Activated B cell treated with CpG ODN at 0.5 μM for 24 hours (primary cell): ENCODE data around the gene NFIA. TPM values are rescaled to one million over a fixed set of nuclear protein-coding genes. Genes with fewer than 3 reads are reported as not detected.

Source experiments
- ATAC-seq: fragments of 200-7000 bp; cut with Tn5 transposase; one replicate; pipeline ENCODE4 v1.10.0; 2021; ENCODE audit warnings: low read depth, mild to moderate bottlenecking, moderate library complexity
- CTCF ChIA-PET: fragments of 350-600 bp; sonication (Branson Sonifier 250); formaldehyde crosslinking; loops from one replicate; lab custom pipeline; 2021; ENCODE audit warnings: antibody characterized with exemption; lab: Charles Lee
- POLR2A ChIA-PET: fragments of 350-600 bp; sonication (Branson Sonifier 250); formaldehyde crosslinking; loops from one replicate; lab custom pipeline; 2021; ENCODE audit warnings: antibody characterized with exemption; lab: Charles Lee
- DNase-seq: peaks from one replicate; pipeline ENCODE4 v3.0.0; 2022
- H3K27ac Mint-ChIP-seq: one replicate; pipeline ENCODE4 v1.8.0; 2020; ENCODE audit warnings: mixed read lengths
- H3K27me3 Mint-ChIP-seq: one replicate; pipeline ENCODE4 v1.8.0; 2021; ENCODE audit warnings: mixed read lengths
- H3K36me3 Mint-ChIP-seq: one replicate; pipeline ENCODE4 v1.8.0; 2021; ENCODE audit warnings: low read depth, mixed read lengths
- H3K4me1 Mint-ChIP-seq: one replicate; pipeline ENCODE4 v1.8.0; 2021; ENCODE audit warnings: mixed read lengths
- H3K4me3 Mint-ChIP-seq: one replicate; pipeline ENCODE4 v1.8.0; 2020; ENCODE audit warnings: mild to moderate bottlenecking, mixed read lengths
- H3K9me3 Mint-ChIP-seq: one replicate; pipeline ENCODE4 v1.8.0; 2020; ENCODE audit warnings: mixed read lengths
- intact Hi-C: fragments of 100-400 bp; cut with micrococcal nuclease; formaldehyde crosslinking; loops from one replicate; pipeline ENCODE4 v1.15.1; 2024
- total RNA-seq: library from RNA; stranded (reverse); gene quantifications from 2 replicates; pipeline ENCODE4 v1.2.3, GENCODE V29; 2022
- TF ChIP-seq, protein P1 (sequence below): fragments of 200-600 bp; IDR thresholded peaks from one replicate; pipeline ENCODE4 v1.8.0; 2022; ENCODE audit warnings: antibody characterized with exemption, mild to moderate bottlenecking

Gene NFIA
- total RNA-seq, 1 donor from 2014 or later = 0.13 TPM

DNA sequence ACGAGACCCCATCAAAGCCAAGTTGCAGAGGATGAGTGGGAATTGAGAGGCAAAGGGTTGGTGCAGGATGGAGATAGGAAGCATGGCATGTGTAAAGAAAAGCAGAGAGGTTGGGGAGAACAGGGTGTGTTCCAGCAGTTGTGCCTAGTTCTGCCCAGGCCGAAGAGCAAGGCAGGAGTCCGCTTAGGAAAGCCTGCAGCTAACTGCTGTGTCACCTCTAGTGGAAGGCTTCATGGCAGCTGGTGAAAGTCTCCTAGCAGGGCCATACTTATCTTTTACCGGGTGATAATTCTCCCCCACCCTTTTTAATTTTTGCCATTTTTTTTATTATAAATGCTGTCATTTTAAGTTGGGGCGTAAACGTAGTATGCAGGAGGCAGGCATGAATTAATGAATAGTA, 93.6 kb downstream of the NFIA start:
- Mint-ChIP-seq H3K9me3 (no peaks in the 10 kb centered on the region), H3K27me3 (peaks cover 1% of the 10 kb centered on the region), H3K36me3 (no peaks in the 10 kb centered on the region), H3K27ac (no peak overlapping the region), H3K4me1 (no peaks in the 10 kb centered on the region), H3K4me3 (no peak overlapping the region)
- ChIA-PET POLR2A (no interaction called here), CTCF (no interaction called here)
- no peak for DNase-seq
- intact Hi-C loops = no loop called here
- TF ChIP-seq, protein P1, sequence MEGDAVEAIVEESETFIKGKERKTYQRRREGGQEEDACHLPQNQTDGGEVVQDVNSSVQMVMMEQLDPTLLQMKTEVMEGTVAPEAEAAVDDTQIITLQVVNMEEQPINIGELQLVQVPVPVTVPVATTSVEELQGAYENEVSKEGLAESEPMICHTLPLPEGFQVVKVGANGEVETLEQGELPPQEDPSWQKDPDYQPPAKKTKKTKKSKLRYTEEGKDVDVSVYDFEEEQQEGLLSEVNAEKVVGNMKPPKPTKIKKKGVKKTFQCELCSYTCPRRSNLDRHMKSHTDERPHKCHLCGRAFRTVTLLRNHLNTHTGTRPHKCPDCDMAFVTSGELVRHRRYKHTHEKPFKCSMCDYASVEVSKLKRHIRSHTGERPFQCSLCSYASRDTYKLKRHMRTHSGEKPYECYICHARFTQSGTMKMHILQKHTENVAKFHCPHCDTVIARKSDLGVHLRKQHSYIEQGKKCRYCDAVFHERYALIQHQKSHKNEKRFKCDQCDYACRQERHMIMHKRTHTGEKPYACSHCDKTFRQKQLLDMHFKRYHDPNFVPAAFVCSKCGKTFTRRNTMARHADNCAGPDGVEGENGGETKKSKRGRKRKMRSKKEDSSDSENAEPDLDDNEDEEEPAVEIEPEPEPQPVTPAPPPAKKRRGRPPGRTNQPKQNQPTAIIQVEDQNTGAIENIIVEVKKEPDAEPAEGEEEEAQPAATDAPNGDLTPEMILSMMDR = no peak
- no peak for ATAC-seq

DNA sequence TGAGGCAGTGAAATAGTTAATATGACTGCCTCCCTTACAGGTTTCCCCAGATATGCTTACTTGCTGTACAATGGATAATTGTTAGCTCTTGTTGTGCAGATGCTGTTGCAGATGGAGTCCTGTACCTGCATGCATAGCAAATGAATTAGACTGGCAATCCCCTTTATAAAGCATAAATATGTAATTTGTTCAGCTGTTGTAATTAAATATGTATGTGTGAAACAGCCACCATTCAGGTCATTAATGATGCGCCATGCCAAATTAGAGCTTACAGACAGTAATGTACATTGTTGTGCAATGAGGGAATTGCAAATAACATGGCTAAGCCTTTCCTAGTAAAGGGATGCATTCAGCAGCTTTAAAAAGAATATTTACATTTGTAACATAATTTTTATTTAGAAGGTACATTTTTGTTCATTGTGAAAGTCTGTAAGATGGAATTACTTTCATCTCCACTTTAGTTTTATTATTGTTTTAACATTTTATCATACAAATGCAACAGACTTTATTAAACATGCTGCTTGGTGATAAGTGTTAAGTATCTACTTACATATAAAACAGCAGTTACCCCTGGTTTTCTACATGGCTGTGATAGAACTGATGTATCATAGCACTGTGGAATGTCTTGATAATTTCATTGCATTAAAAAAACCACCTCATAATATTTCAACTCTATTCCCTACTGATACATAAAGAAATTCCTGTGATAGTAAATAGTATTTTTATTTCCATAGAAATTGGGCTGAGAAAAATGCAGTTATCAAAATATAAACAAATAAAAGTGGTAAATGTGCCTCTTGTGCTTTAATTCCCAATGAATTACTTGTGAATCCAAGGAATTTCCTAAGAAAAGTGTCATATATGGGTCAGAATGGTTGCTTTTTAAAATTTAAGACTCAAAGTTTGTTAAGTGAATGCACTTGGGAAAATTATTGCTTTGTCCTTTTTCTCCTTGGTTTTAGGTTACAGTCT, 99.0 kb downstream of the NFIA start:
- CTCF ChIA-PET = interaction anchor here (1.0 kb wide), 1 partner anchor 13 kb away, joined by 3 read pairs; no protein-coding TSS in a partner anchor
- Mint-ChIP-seq H3K27ac (no peak overlapping the region), H3K27me3 (peaks cover 1% of the 10 kb centered on the region), H3K36me3 (no peaks in the 10 kb centered on the region), H3K4me3 (no peak overlapping the region), H3K9me3 (no peaks in the 10 kb centered on the region), H3K4me1 (no peaks in the 10 kb centered on the region)
- ATAC-seq (no peak), DNase-seq (no peak)
- intact Hi-C loops = no loop called here
- POLR2A ChIA-PET = no interaction called here
- TF ChIP-seq, protein P1 = no peak

DNA sequence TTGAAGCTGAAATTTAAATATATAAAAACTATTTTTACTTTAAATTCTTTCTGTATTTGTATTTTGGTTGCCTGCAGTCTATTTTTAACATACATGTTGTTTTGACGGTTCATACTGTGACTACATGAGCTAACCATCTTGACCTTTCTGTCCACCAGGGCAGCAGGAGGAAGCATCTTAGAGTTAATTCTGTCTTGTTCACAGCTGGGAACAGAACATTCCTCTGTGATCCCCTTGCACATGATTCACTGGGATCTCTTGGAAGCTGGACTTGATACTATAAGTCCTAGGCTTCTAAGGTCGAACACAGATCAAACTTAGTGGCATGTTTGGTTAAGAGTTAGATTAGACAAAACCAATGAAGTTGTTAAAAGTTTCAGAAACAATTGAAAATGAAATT, 99.7 kb downstream of the NFIA start:
- Mint-ChIP-seq H3K36me3 (no peaks in the 10 kb centered on the region), H3K4me3 (no peak overlapping the region), H3K27me3 (peaks cover 1% of the 10 kb centered on the region), H3K9me3 (no peaks in the 10 kb centered on the region), H3K27ac (no peak overlapping the region), H3K4me1 (no peaks in the 10 kb centered on the region)
- CTCF ChIA-PET = interaction anchor here (1.0 kb wide), 1 partner anchor 14 kb away, joined by 3 read pairs; no protein-coding TSS in a partner anchor
- DNase-seq (no peak), ATAC-seq (no peak)
- TF ChIP-seq, protein P1 = no peak
- POLR2A ChIA-PET = no interaction called here
- intact Hi-C loops = no loop called here

GRCh38 chr1:61182480-61182879, 100.1 kb downstream of the NFIA start:
- Mint-ChIP-seq H3K27ac (no peak overlapping the region), H3K36me3 (no peaks in the 10 kb centered on the region), H3K4me1 (no peaks in the 10 kb centered on the region), H3K9me3 (no peaks in the 10 kb centered on the region), H3K4me3 (no peak overlapping the region), H3K27me3 (peaks cover 1% of the 10 kb centered on the region)
- intact Hi-C loops = no loop called here
- ATAC-seq (no peak), DNase-seq (no peak)
- CTCF ChIA-PET = interaction anchor here (1.0 kb wide), 1 partner anchor 14 kb away, joined by 3 read pairs; no protein-coding TSS in a partner anchor
- POLR2A ChIA-PET = no interaction called here
- TF ChIP-seq, protein P1 = no peak

GRCh38 chr1:61183471-61184039, 101.2 kb downstream of the NFIA start:
- no peaks in the 10 kb centered on the region for H3K27me3 Mint-ChIP-seq
- H3K9me3 Mint-ChIP-seq = no peaks in the 10 kb centered on the region
- DNase-seq (no peak), ATAC-seq (no peak)
- no peak overlapping the region for H3K27ac Mint-ChIP-seq
- ChIA-PET CTCF (no interaction called here), POLR2A (no interaction called here)
- H3K4me1 Mint-ChIP-seq = no peaks in the 10 kb centered on the region
- H3K4me3 Mint-ChIP-seq = no peak overlapping the region
- no peaks in the 10 kb centered on the region for H3K36me3 Mint-ChIP-seq
- intact Hi-C loops = no loop called here
- TF ChIP-seq, protein P1 = no peak
